ENCODE measurements around the gene CREBBP.

GRCh38 chr16:3773663-3774062, 106.8 kb downstream of the CREBBP start:
- TF ChIP-seq, protein P1, sequence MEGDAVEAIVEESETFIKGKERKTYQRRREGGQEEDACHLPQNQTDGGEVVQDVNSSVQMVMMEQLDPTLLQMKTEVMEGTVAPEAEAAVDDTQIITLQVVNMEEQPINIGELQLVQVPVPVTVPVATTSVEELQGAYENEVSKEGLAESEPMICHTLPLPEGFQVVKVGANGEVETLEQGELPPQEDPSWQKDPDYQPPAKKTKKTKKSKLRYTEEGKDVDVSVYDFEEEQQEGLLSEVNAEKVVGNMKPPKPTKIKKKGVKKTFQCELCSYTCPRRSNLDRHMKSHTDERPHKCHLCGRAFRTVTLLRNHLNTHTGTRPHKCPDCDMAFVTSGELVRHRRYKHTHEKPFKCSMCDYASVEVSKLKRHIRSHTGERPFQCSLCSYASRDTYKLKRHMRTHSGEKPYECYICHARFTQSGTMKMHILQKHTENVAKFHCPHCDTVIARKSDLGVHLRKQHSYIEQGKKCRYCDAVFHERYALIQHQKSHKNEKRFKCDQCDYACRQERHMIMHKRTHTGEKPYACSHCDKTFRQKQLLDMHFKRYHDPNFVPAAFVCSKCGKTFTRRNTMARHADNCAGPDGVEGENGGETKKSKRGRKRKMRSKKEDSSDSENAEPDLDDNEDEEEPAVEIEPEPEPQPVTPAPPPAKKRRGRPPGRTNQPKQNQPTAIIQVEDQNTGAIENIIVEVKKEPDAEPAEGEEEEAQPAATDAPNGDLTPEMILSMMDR (IDR thresholded peaks at IDR 0.05; ENCODE audit: extremely low read depth in 1 of 2, insufficient read depth in 1 of 2, low read depth in 1 of 2, low read length in 2 of 2): no peak
- no peak for TF ChIP-seq POLR2A (IDR thresholded peaks at IDR 0.05; ENCODE audit: low read depth, low read length)

Data from endothelial cell of umbilical vein (primary cell).